H1 (cell line): ENCODE data around the gene NBEA. TPM values are rescaled to one million over a fixed set of nuclear protein-coding genes. Genes with fewer than 3 reads are reported as not detected.

ENCODE experiments used
- CTCF ChIA-PET: fragments of 300-600 bp; sonication (Branson Sonifier 250); formaldehyde crosslinking; loops from one replicate; lab custom pipeline; 2021; ENCODE audit not compliant: partially characterized antibody; lab: Charles Lee
- POLR2A ChIA-PET: fragments of 300-600 bp; sonication (Branson Sonifier 250); formaldehyde crosslinking; loops from one replicate; lab custom pipeline; 2021; ENCODE audit warnings: inconsistent platforms; ENCODE audit not compliant: partially characterized antibody; lab: Charles Lee
- DNase-seq, 2 experiments: peaks; one replicate each; pipeline versions ENCODE4 v3.0.0 to v3.0.0-alpha.2; 2010 to 2022; ENCODE audit warnings: low spot score in 2 of 2, low read depth in 1 of 2, mixed read lengths in 1 of 2
- FAIRE-seq: peaks from 2 replicates; lab custom pipeline; 2011; peaks lifted over from hg19 to GRCh38; lab: Jason Lieb, UNC
- H2AFZ ChIP-seq: 2 replicates; pipeline ENCODE4 v1.8.1; 2012; ENCODE audit warnings: low read length, inconsistent platforms
- H2AK5ac ChIP-seq: 2 replicates; pipeline ENCODE4 v1.6.1; 2013; ENCODE audit warnings: low read depth, low read length
- H2BK120ac ChIP-seq: replicated peaks from 2 replicates; pipeline ENCODE3; 2013; ENCODE audit warnings: low read depth, low read length, inconsistent platforms
- H2BK12ac ChIP-seq: 2 replicates; pipeline ENCODE4 v1.6.1; 2013; ENCODE audit warnings: low read depth, low read length
- H2BK15ac ChIP-seq: 2 replicates; pipeline ENCODE4 v1.6.1; 2013; ENCODE audit warnings: low read length
- H2BK20ac ChIP-seq: 2 replicates; pipeline ENCODE4 v1.6.1; 2013; ENCODE audit warnings: low read length
- H2BK5ac ChIP-seq: 2 replicates; pipeline ENCODE4 v1.6.1; 2013; ENCODE audit warnings: low read depth, low read length
- H3K14ac ChIP-seq: 2 replicates; pipeline ENCODE4 v1.6.1; 2013; ENCODE audit warnings: inconsistent platforms; ENCODE audit not compliant: insufficient read length
- H3K18ac ChIP-seq: 2 replicates; pipeline ENCODE4 v1.6.1; 2013; ENCODE audit warnings: low read length; ENCODE audit errors: extremely low read depth
- H3K23ac ChIP-seq: 2 replicates; pipeline ENCODE4 v1.6.1; 2013; ENCODE audit warnings: inconsistent platforms; ENCODE audit not compliant: insufficient read length
- H3K23me2 ChIP-seq: 2 replicates; pipeline ENCODE4 v1.6.1; 2013; ENCODE audit warnings: low read depth, low read length
- H3K27ac ChIP-seq: 2 replicates; pipeline ENCODE4 v1.6.1; 2011; ENCODE audit warnings: low read depth, low read length, inconsistent platforms
- H3K27me3 ChIP-seq, 4 experiments: replicated peaks in 1 of 4; 1 replicate in 1 of 4; 2 replicates in 3 of 4; pipeline versions ENCODE4 v1.6.1 to v1.8.1; 2011 to 2013; ENCODE audit warnings: low read length in 3 of 4, mild to moderate bottlenecking in 3 of 4, inconsistent platforms in 2 of 4, mixed read lengths in 2 of 4, moderate library complexity in 1 of 4; ENCODE audit not compliant: control insufficient read depth in 3 of 4, insufficient read depth in 3 of 4; ENCODE audit errors: extremely low read depth in 1 of 4
- H3K36me3 ChIP-seq, 4 experiments: 2 replicates each; pipeline versions ENCODE4 v1.6.1 to v1.8.1; 2011 to 2013; ENCODE audit warnings: mild to moderate bottlenecking in 4 of 4, low read length in 3 of 4, moderate library complexity in 2 of 4, control low read depth in 1 of 4, inconsistent platforms in 1 of 4; ENCODE audit not compliant: insufficient read depth in 4 of 4, control insufficient read depth in 2 of 4
- H3K4ac ChIP-seq: replicated peaks from 2 replicates; pipeline ENCODE3; 2013; ENCODE audit warnings: low read length, low read depth, mixed read lengths, inconsistent platforms; ENCODE audit not compliant: insufficient read length
- H3K4me1 ChIP-seq, 4 experiments: replicated peaks in 1 of 4; 1 replicate in 1 of 4; 2 replicates in 3 of 4; pipeline versions ENCODE4 v1.6.1 to v1.8.1; 2011 to 2013; ENCODE audit warnings: low read length in 3 of 4, inconsistent platforms in 2 of 4, mixed read lengths in 1 of 4; ENCODE audit not compliant: insufficient read depth in 4 of 4, control insufficient read depth in 3 of 4
- H3K4me2 ChIP-seq, 2 experiments: 2 replicates each; pipeline versions ENCODE4 v1.6.1 to v1.8.1; 2011 to 2013; ENCODE audit warnings: low read depth in 2 of 2, low read length in 2 of 2, control low read depth in 1 of 2, inconsistent platforms in 1 of 2, mild to moderate bottlenecking in 1 of 2; ENCODE audit not compliant: insufficient read depth in 1 of 2
- H3K4me3 ChIP-seq, 4 experiments: fragments of 200-600, 300-600 bp in 1 of 4; sonication (generic), shearing (Covaris generic), sonication (Bioruptor Twin) in 1 of 4; 2 replicates each; pipeline versions ENCODE4 v1.5.1 to v1.8.1; 2011 to 2016; ENCODE audit warnings: low read length in 4 of 4, low read depth in 3 of 4, control low read depth in 2 of 4, inconsistent platforms in 2 of 4, mild to moderate bottlenecking in 2 of 4, mixed read lengths in 1 of 4, moderate library complexity in 1 of 4; ENCODE audit not compliant: insufficient read depth in 2 of 4; ENCODE audit errors: extremely low read depth in 1 of 4
- H3K56ac ChIP-seq: replicated peaks from 2 replicates; pipeline ENCODE3; 2013; ENCODE audit warnings: low read depth, mild to moderate bottlenecking, mixed read lengths, low read length, inconsistent platforms; ENCODE audit not compliant: insufficient read length
- H3K79me1 ChIP-seq: 2 replicates; pipeline ENCODE4 v1.6.1; 2013; ENCODE audit warnings: low read depth, low read length, control low read depth
- H3K79me2 ChIP-seq, 2 experiments: 2 replicates each; pipeline versions ENCODE4 v1.6.1 to v1.8.1; 2012 to 2013; ENCODE audit warnings: low read length in 2 of 2, mild to moderate bottlenecking in 2 of 2, inconsistent platforms in 1 of 2; ENCODE audit not compliant: insufficient read depth in 2 of 2, control insufficient read depth in 1 of 2
- H3K9ac ChIP-seq, 4 experiments: replicated peaks in 1 of 4; 1 replicate in 1 of 4; 2 replicates in 3 of 4; pipeline versions ENCODE4 v1.6.1 to v1.8.1; 2011 to 2013; ENCODE audit warnings: low read depth in 3 of 4, low read length in 3 of 4, control low read depth in 2 of 4, mild to moderate bottlenecking in 2 of 4, moderate library complexity in 2 of 4, inconsistent platforms in 1 of 4; ENCODE audit errors: extremely low read depth in 1 of 4
- H3K9me3 ChIP-seq, 2 experiments: 2 replicates each; pipeline versions ENCODE4 v1.6.1 to v1.8.1; 2012 to 2013; ENCODE audit warnings: mild to moderate bottlenecking in 2 of 2, moderate library complexity in 2 of 2, control low read depth in 1 of 2, inconsistent platforms in 1 of 2, low read depth in 1 of 2, low read length in 1 of 2, mixed read lengths in 1 of 2; ENCODE audit not compliant: insufficient read depth in 2 of 2
- H4K20me1 ChIP-seq, 2 experiments: replicated peaks in 1 of 2; 2 replicates each; pipeline versions ENCODE3 to v1.8.1; 2011 to 2013; ENCODE audit warnings: inconsistent platforms in 2 of 2, low read length in 2 of 2, mild to moderate bottlenecking in 1 of 2; ENCODE audit not compliant: insufficient read depth in 2 of 2, control insufficient read depth in 1 of 2
- H4K5ac ChIP-seq: 2 replicates; pipeline ENCODE4 v1.6.1; 2013; ENCODE audit warnings: low read length, low read depth, mixed read lengths, inconsistent platforms; ENCODE audit not compliant: insufficient read length
- H4K8ac ChIP-seq: 2 replicates; pipeline ENCODE4 v1.8.0; 2013; ENCODE audit warnings: mild to moderate bottlenecking, moderate library complexity, low read length, inconsistent platforms; ENCODE audit not compliant: insufficient read depth; ENCODE audit errors: extremely low read depth
- H4K91ac ChIP-seq: replicated peaks from 2 replicates; pipeline ENCODE3; 2013; ENCODE audit warnings: low read length, mixed read lengths, inconsistent platforms; ENCODE audit not compliant: insufficient read length
- CBX8 ChIP-seq: fragments of 300-800, 300-1000 bp; sonication (generic); IDR thresholded peaks from 2 replicates; pipeline ENCODE4 v1.7.1; 2016; ENCODE audit warnings: low read depth, low read length, borderline replicate concordance
- CEBPB ChIP-seq: IDR thresholded peaks from 2 replicates; pipeline ENCODE4 v1.6.1; 2012; ENCODE audit warnings: low read depth, low read length
- EP300 ChIP-seq, 2 experiments: IDR thresholded peaks; 1 replicate in 1 of 2; 2 replicates in 1 of 2; pipeline ENCODE4 v1.6.1; 2011 to 2012; ENCODE audit warnings: low read depth in 2 of 2, low read length in 2 of 2, mild to moderate bottlenecking in 2 of 2, borderline replicate concordance in 1 of 2, inconsistent platforms in 1 of 2, moderate library complexity in 1 of 2
- GTF2F1 ChIP-seq: IDR thresholded peaks from 2 replicates; pipeline ENCODE4 v1.6.1; 2012; ENCODE audit warnings: low read depth, low read length, improper control_type of control experiment, borderline replicate concordance
- KDM1A ChIP-seq: fragments of 200-600, 300-600 bp; sonication (generic); IDR thresholded peaks from 2 replicates; pipeline ENCODE4 v1.7.1; 2016; ENCODE audit warnings: mild to moderate bottlenecking, low read length, borderline replicate concordance
- RFX5 ChIP-seq: IDR thresholded peaks from 2 replicates; pipeline ENCODE4 v1.6.1; 2011; ENCODE audit warnings: low read depth, low read length, improper control_type of control experiment, borderline replicate concordance
- SIRT6 ChIP-seq: IDR thresholded peaks from one replicate; pipeline ENCODE4 v1.7.1; 2012; ENCODE audit warnings: low read length, inconsistent platforms
- SP4 ChIP-seq: IDR thresholded peaks from 2 replicates; pipeline ENCODE4 v1.6.1; 2012; ENCODE audit warnings: low read length, inconsistent platforms
- TAF1 ChIP-seq: IDR thresholded peaks from 2 replicates; pipeline ENCODE4 v1.6.1; 2011; ENCODE audit warnings: mild to moderate bottlenecking, low read depth, low read length
- WGBS, 2 experiments: shearing (Covaris generic) in 1 of 2; methylation state at CpG; one replicate each; pipeline versions ENCODE4 v1.1.6 to v1.1.7; 2013 to 2015; ENCODE audit warnings: low lambda C conversion rate in 2 of 2, mixed read lengths in 2 of 2, inconsistent platforms in 1 of 2, low coverage in 1 of 2, missing lambda C conversion rate in 1 of 2; ENCODE audit not compliant: insufficient replicate concordance in 2 of 2, insufficient coverage in 1 of 2, insufficient read length in 1 of 2; ENCODE audit errors: extremely low coverage in 1 of 2, missing lambda C conversion rate in 1 of 2; 5-methylcytosine and 5-hydroxymethylcytosine counted together
- polyA plus RNA-seq, 7 experiments: library from polyadenylated mRNA; depleted of rRNA in 3 of 7; stranded (reverse) in 5 of 7; unstranded in 2 of 7; fragments of >200 nt in 5 of 7; fragments of 200-250 nt in 2 of 7; gene quantifications; 1 replicate in 5 of 7; 2 replicates in 1 of 7; 4 replicates in 1 of 7; pipeline versions ENCODE4 v1.2.1 to v1.2.3, GENCODE V29; 2011 to 2013; ENCODE audit warnings: missing spikeins in 2 of 7, mixed read lengths in 2 of 7
- total RNA-seq: library from RNA; stranded (reverse); fragmentation: NEBNext Ultra II Directional; extraction: Animal tissue kit (Norgen Biotek cat#: 25700); gene quantifications from 2 replicates; pipeline ENCODE4 v1.2.1, GENCODE V29; 2021

The NBEA gene
- total and polyA plus RNA-seq, 2 of the 8 experiments (the other 6 are each of a cell fraction or from before 2014, with no cell fraction given) = 14.2 to 21.5 TPM

- H3K4ac ChIP-seq = no peak overlapping the region
- H3K27ac ChIP-seq = no peak overlapping the region
- no peak for FAIRE-seq
- no peak overlapping the region for H3K4me2 ChIP-seq
- ChIA-PET POLR2A (no interaction called here), CTCF (no interaction called here)
- no peaks in the 10 kb centered on the region for H3K23me2 ChIP-seq
- H4K8ac ChIP-seq = no peak overlapping the region
- H3K56ac ChIP-seq = no peak overlapping the region
- no peak overlapping the region for H3K18ac ChIP-seq
- TF ChIP-seq KDM1A = no peak
- no peak for TF ChIP-seq GTF2F1
- no peak for TF ChIP-seq TAF1
- TF ChIP-seq SIRT6 = no peak
- TF ChIP-seq RFX5 = no peak
- no peak for TF ChIP-seq CBX8
- no peak for TF ChIP-seq SP4
- no peak for TF ChIP-seq EP300 (IDR thresholded peaks at IDR 0.05; ENCODE audit: borderline replicate concordance in 1 of 2, low read depth in 2 of 2, low read length in 2 of 2)
- no peak for TF ChIP-seq CEBPB
- no peak overlapping the region for H2BK120ac ChIP-seq
- no peaks in the 10 kb centered on the region for H3K36me3 ChIP-seq
- H2AFZ ChIP-seq = no peak overlapping the region
- DNase-seq = no peak
- H3K23ac ChIP-seq = no peak overlapping the region
- no peak overlapping the region for H2BK5ac ChIP-seq
- H2BK12ac ChIP-seq = no peak overlapping the region
- H2AK5ac ChIP-seq = no peak overlapping the region
- H3K4me3 ChIP-seq = no peak overlapping the region
- no peak overlapping the region for H4K5ac ChIP-seq
- no peaks in the 10 kb centered on the region for H3K79me2 ChIP-seq
- H2BK15ac ChIP-seq = no peak overlapping the region
- H3K9ac ChIP-seq = no peak overlapping the region
- H3K9me3 ChIP-seq = no peaks in the 10 kb centered on the region
- WGBS, 2 experiments = 93% methylated on average over 7 of the region's 7 CpGs; no CpG with 5 or more reads in 1 of the 2 experiments
- H3K4me1 ChIP-seq = peaks cover 0 to 10% (median 5%) of the 10 kb centered on the region in 4 experiments; a peak in 4 of 7 replicates
- no peak overlapping the region for H3K14ac ChIP-seq
- no peaks in the 10 kb centered on the region for H3K27me3 ChIP-seq
- H2BK20ac ChIP-seq = no peak overlapping the region
- no peak overlapping the region for H4K91ac ChIP-seq
- H3K79me1 ChIP-seq = no peaks in the 10 kb centered on the region
- H4K20me1 ChIP-seq = peaks cover 0 to 2% of the 10 kb centered on the region in 2 experiments
Observed at GRCh38 chr13:35514061-35514477, 572.0 kb downstream of the NBEA start.
